ENCODE measurements around the gene STK17A.

DNA sequence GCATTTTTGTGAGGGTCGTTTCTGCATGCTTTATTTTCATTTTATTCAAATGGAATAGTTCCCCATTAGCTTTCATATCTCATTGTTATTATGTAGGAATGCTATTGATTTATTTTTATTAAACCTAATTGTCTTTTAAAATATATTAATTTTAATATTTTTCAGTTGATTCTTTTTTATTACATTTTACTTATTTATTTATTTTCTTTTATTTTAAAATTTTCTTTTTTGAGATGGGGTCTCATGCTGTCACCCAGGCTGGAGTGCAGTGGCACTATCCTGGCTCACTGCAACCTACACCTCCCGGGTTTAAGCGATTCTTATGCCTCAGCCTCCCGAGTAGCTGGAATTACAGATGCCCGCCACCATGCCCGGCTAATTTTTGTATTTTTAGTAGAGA lies 7.4 kb upstream of the STK17A start:
- TF ChIP-seq POLR2AphosphoS5 (IDR thresholded peaks at IDR 0.05) = no peak
- TF ChIP-seq, protein P1, sequence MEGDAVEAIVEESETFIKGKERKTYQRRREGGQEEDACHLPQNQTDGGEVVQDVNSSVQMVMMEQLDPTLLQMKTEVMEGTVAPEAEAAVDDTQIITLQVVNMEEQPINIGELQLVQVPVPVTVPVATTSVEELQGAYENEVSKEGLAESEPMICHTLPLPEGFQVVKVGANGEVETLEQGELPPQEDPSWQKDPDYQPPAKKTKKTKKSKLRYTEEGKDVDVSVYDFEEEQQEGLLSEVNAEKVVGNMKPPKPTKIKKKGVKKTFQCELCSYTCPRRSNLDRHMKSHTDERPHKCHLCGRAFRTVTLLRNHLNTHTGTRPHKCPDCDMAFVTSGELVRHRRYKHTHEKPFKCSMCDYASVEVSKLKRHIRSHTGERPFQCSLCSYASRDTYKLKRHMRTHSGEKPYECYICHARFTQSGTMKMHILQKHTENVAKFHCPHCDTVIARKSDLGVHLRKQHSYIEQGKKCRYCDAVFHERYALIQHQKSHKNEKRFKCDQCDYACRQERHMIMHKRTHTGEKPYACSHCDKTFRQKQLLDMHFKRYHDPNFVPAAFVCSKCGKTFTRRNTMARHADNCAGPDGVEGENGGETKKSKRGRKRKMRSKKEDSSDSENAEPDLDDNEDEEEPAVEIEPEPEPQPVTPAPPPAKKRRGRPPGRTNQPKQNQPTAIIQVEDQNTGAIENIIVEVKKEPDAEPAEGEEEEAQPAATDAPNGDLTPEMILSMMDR (IDR thresholded peaks at IDR 0.05) = no peak
- TF ChIP-seq POLR2A (IDR thresholded peaks at IDR 0.05) = no peak

All from gastroesophageal sphincter (tissue), 3 donors.